ENCODE measurements around the gene HMGN1.
A peak's percentile ranks its signal among the peaks of the same experiment; 100 is the strongest.

HMGN1 gene

GRCh38 chr21:39326607-39327307 is 22.1 kb downstream of the HMGN1 start:
- DNase-seq = no peak

- no peak for DNase-seq
Measured at GRCh38 chr21:39325458-39325857, 23.4 kb downstream of the HMGN1 start.

- DNase-seq = no peak
Measured at GRCh38 chr21:39321424-39321823, 27.5 kb downstream of the HMGN1 start.

- no peak for DNase-seq
Measured at GRCh38 chr21:39319814-39320332, 29.0 kb downstream of the HMGN1 start.

GRCh38 chr21:39319251-39319756 is 29.6 kb downstream of the HMGN1 start:
- no peak for DNase-seq

GRCh38 chr21:39318091-39318959 is 30.6 kb downstream of the HMGN1 start:
- DNase-seq = no peak

GRCh38 chr21:39317134-39318090 is 31.5 kb downstream of the HMGN1 start:
- no peak for DNase-seq

- no peak for DNase-seq
Measured at GRCh38 chr21:39316729-39317128, 32.2 kb downstream of the HMGN1 start.

- DNase-seq = no peak
Measured at GRCh38 chr21:39315603-39316445, 33.1 kb downstream of the HMGN1 start.

- peak; percentile 85 for DNase-seq
Measured at GRCh38 chr21:39314143-39315027, 34.5 kb downstream of the HMGN1 start.

GRCh38 chr21:39313571-39314142 is 35.2 kb downstream of the HMGN1 start, which contains the start of gene BRWD1:
BRWD1 (minus strand) TSS chr21:39313632; CDS start chr21:39313491, 141 bp downstream.
- peak; percentile 88 for DNase-seq

- no peak for DNase-seq
Measured at GRCh38 chr21:39313042-39313570, 35.8 kb downstream of the HMGN1 start.

- peak; percentile 95 for DNase-seq
Measured at GRCh38 chr21:39312112-39313041, 36.5 kb downstream of the HMGN1 start.

GRCh38 chr21:39311164-39311563 is 37.7 kb downstream of the HMGN1 start:
- no peak for DNase-seq

GRCh38 chr21:39307466-39307865 is 41.4 kb downstream of the HMGN1 start:
- no peak for DNase-seq

- no peak for DNase-seq
Measured at GRCh38 chr21:39300587-39300986, 48.3 kb downstream of the HMGN1 start.

GRCh38 chr21:39296891-39297290 is 52.0 kb downstream of the HMGN1 start:
- DNase-seq = no peak
